ENCODE results near the gene FAM131A. TPM values are rescaled to one million over a fixed set of nuclear protein-coding genes. Genes with fewer than 3 reads are reported as not detected.

Gene FAM131A
- polyA plus RNA-seq, 3 donors = 11.2 to 14.3 (median 13.7) TPM

DNA sequence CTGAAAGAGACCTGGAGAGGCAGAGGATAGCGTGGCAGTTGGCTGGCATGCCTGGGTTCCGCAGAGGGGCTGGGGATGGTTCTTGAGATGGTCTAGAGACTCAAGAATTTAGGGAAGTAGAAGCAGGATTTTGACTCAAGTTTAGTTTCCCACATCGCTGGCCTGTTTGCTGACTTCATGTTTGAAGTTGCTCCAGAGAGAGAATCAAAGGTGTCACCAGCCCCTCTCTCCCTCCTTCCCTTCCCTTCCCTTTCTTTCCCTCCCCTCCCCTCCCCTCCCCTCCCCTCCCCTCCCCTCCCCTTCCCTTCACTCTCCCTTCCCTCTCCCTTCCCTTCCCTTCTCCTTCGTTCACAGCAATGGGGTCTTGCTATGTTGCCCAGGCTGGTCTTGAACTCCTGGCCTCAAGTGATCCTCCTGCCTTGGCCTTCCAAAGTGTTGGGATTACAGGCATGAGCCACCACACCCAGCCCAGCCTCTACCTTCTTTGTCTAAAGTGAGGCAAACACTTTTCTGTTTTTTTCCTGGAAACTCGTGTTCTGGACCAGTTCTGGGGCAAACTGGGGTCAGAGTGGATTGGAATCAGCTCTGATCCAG lies 52.6 kb downstream of the FAM131A start:
- DNase-seq = no peak

DNA sequence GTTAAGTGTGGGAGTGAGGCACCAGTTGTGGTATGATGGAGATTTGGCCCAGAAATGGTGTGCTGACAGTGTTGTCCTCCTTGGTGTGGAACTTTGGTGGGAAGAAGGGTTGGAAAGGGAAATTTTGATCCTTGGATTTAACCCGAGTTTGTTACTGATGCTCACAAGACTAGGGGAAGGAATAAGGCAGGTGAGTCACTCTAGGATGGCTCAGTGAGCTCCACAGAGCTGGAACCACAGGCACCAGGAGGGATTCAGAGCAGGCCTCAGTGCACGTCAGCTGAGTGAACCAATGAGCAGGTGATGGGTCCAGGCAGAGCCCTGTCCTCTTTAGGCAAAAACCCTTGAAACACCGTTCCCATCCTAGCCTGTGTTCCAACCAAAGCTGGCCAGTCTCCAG lies 53.9 kb downstream of the FAM131A start:
- no peak for DNase-seq

DNA sequence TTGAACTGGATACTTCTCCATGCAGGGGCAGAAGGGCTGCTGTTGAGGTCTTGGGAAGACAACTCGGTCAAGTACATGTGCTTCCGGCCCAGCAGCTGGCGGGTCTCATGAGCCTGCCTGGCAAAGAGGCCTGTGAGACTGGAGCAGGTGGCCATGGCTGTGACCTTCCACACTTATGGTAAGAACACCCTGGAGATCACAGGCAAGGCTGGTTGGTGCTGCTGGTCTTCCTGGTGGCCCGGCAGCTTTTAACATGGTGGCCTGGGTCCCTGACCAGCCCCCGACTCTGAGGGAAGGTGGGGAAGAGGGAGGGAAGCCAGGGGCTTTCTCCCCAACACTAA lies 57.9 kb downstream of the FAM131A start:
- no peak for DNase-seq

Other genes with a start within 250 kb of the FAM131A start
- under 1 TPM in 1 of 3 donors, not detected in 2; 0.07 TPM for gene HTR3E, start 240.5 kb upstream of the FAM131A start, polyA plus RNA-seq (ENCODE audit: insufficient read length in 3 of 3)
- 10 to 100 TPM; 49.2 to 55.3 (median 55.3) TPM for gene EIF2B5, start 202.2 kb upstream of the FAM131A start, polyA plus RNA-seq (ENCODE audit: insufficient read length in 3 of 3)
- 10 to 100 TPM; 81.8 to 97.5 (median 82.1) TPM for gene DVL3, start 182.2 kb upstream of the FAM131A start, polyA plus RNA-seq (ENCODE audit: insufficient read length in 3 of 3)
- gene AP2M1, start 162.7 kb upstream of the FAM131A start, polyA plus RNA-seq (ENCODE audit: insufficient read length in 3 of 3) = 100 to 1,000 TPM; 331 to 367 (median 357) TPM
- 10 to 100 TPM; 65.0 to 73.6 (median 69.7) TPM for gene ABCF3, start 151.4 kb upstream of the FAM131A start, polyA plus RNA-seq (ENCODE audit: insufficient read length in 3 of 3)
- 1 to 10 TPM; 2.1 to 3.1 (median 2.5) TPM for gene VWA5B2, start 108.0 kb upstream of the FAM131A start, polyA plus RNA-seq (ENCODE audit: insufficient read length in 3 of 3)
- gene ALG3, start 88.6 kb upstream of the FAM131A start, polyA plus RNA-seq (ENCODE audit: insufficient read length in 3 of 3) = 10 to 100 TPM; 38.7 to 41.7 (median 40.6) TPM
- gene EEF1AKMT4, start 87.9 kb upstream of the FAM131A start, polyA plus RNA-seq (ENCODE audit: insufficient read length in 3 of 3) = 1 to 10 TPM; 3.1 to 3.3 (median 3.2) TPM
- under 1 TPM in 1 of 3 donors, not detected in 2; 0.19 TPM for gene CAMK2N2, start 76.0 kb upstream of the FAM131A start, polyA plus RNA-seq (ENCODE audit: insufficient read length in 3 of 3)
- under 1 TPM in 2 of 3 donors, not detected in 1; 0.04 to 0.10 TPM for gene ECE2, start 61.6 kb upstream of the FAM131A start, polyA plus RNA-seq (ENCODE audit: insufficient read length in 3 of 3)
- gene PSMD2, start 38.4 kb upstream of the FAM131A start, polyA plus RNA-seq (ENCODE audit: insufficient read length in 3 of 3) = 100 to 1,000 TPM; 214 to 250 (median 245) TPM
- 100 to 1,000 TPM; 190 to 251 (median 207) TPM for gene EIF4G1, start 23.0 kb upstream of the FAM131A start, polyA plus RNA-seq (ENCODE audit: insufficient read length in 3 of 3)
- 10 to 100 TPM; 11.7 to 18.4 (median 17.7) TPM for gene CLCN2, start 24.0 kb downstream of the FAM131A start, polyA plus RNA-seq (ENCODE audit: insufficient read length in 3 of 3)
- 100 to 1,000 TPM in 2 of 3 donors, 10 to 100 TPM in 1; 85.3 to 110 (median 106) TPM for gene POLR2H, start 24.1 kb downstream of the FAM131A start, polyA plus RNA-seq (ENCODE audit: insufficient read length in 3 of 3)
- gene THPO, start 40.6 kb downstream of the FAM131A start, polyA plus RNA-seq (ENCODE audit: insufficient read length in 3 of 3) = 1 to 10 TPM; 2.1 to 2.7 (median 2.5) TPM
- 10 to 100 TPM; 12.5 to 20.4 (median 16.1) TPM for gene CHRD, start 42.5 kb downstream of the FAM131A start, polyA plus RNA-seq (ENCODE audit: insufficient read length in 3 of 3)
- 10 to 100 TPM; 25.4 to 33.2 (median 29.1) TPM for gene EPHB3, start 224.2 kb downstream of the FAM131A start, polyA plus RNA-seq (ENCODE audit: insufficient read length in 3 of 3)